Prostate gland (tissue), 2 donors: ENCODE results near the gene MC5R. TPM values are rescaled to one million over a fixed set of nuclear protein-coding genes. Genes with fewer than 3 reads are reported as not detected.

Experiments used
- DNase-seq: peaks from one replicate; pipeline ENCODE4 v3.0.0-alpha.2; 2019; ENCODE audit warnings: low spot score
- H3K27ac ChIP-seq, 2 donors: fragments of 200-600 bp; sonication (generic); 2 replicates each; pipeline ENCODE4 v1.5.1; 2017 to 2019
- H3K27me3 ChIP-seq: fragments of 200-600 bp; sonication (generic); replicated peaks from 2 replicates; pipeline ENCODE4 v1.5.1; 2019; ENCODE audit not compliant: insufficient read depth
- H3K36me3 ChIP-seq, 2 donors: fragments of 200-600 bp; sonication (generic); 1 replicate in 1 of 2; 2 replicates in 1 of 2; pipeline versions ENCODE4 v1.5.1 to v1.8.1; 2017 to 2019
- H3K4me1 ChIP-seq: fragments of 200-600 bp; sonication (generic); replicated peaks from 2 replicates; pipeline ENCODE4 v1.5.1; 2019
- H3K4me3 ChIP-seq, 2 donors: fragments of 200-600 bp; sonication (generic); 2 replicates each; pipeline ENCODE4 v1.5.1; 2017 to 2019
- H3K9me3 ChIP-seq: fragments of 200-600 bp; sonication (generic); 2 replicates; pipeline ENCODE4 v1.5.1; 2017
- POLR2A ChIP-seq: fragments of 450-650 bp; IDR thresholded peaks from one replicate; pipeline ENCODE4 v1.6.1; 2016; ENCODE audit warnings: antibody characterized with exemption, mild to moderate bottlenecking
- POLR2AphosphoS5 ChIP-seq: sonication (generic); formaldehyde crosslinking; IDR thresholded peaks from one replicate; pipeline ENCODE4 v1.6.1; 2017; ENCODE audit warnings: antibody characterized with exemption
- WGBS: methylation state at CpG from one replicate; pipeline ENCODE4 v1.1.5; 2018; 5-methylcytosine and 5-hydroxymethylcytosine counted together
- intact Hi-C: fragments of 100-400 bp; cut with DNase I; formaldehyde crosslinking; loops from one replicate; pipeline ENCODE4 v1.14.2; 2022
- total RNA-seq, 2 donors: library from RNA; depleted of rRNA; stranded (reverse); fragments of >200 nt; gene quantifications; one replicate each; pipeline ENCODE4 v1.1.0, GENCODE V29; 2016
- TF ChIP-seq, protein P1 (sequence below), 4 experiments: fragments of 200-600 bp in 2 of 4; fragments of 450-650 bp in 2 of 4; sonication (generic) in 2 of 4; IDR thresholded peaks; 1 replicate in 3 of 4; 2 replicates in 1 of 4; pipeline ENCODE4 v1.5.1; 2016 to 2019; ENCODE audit warnings: antibody characterized with exemption in 4 of 4, mild to moderate bottlenecking in 2 of 4, moderate library complexity in 2 of 4

Gene MC5R
- total RNA-seq, 2 donors from 2014 or later: not detected

DNA sequence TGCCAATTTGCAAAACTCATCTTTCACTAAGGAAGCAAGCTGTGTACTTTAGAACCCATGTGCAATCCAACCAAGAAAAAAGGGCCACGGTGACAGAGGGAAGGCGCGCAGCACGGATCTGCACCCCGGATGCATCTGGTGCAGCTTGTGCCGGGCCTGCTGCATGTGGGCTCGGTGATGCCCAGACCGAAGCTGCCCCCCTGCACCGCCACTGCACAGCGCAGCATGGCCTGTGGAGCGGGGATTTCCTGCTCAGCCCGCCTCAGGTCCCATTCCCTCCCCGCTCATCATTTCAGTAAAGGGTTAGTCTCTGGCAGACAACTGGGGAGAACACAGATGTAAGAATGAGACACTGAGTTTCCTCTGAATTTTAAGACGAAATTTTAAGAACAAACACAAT is 48.4 kb downstream of the MC5R start:
- H3K9me3 ChIP-seq: no peaks in the 10 kb centered on the region
- DNase-seq: no peak
- no peak overlapping the region for H3K27ac ChIP-seq
- intact Hi-C loops: no loop called here
- TF ChIP-seq, protein P1, sequence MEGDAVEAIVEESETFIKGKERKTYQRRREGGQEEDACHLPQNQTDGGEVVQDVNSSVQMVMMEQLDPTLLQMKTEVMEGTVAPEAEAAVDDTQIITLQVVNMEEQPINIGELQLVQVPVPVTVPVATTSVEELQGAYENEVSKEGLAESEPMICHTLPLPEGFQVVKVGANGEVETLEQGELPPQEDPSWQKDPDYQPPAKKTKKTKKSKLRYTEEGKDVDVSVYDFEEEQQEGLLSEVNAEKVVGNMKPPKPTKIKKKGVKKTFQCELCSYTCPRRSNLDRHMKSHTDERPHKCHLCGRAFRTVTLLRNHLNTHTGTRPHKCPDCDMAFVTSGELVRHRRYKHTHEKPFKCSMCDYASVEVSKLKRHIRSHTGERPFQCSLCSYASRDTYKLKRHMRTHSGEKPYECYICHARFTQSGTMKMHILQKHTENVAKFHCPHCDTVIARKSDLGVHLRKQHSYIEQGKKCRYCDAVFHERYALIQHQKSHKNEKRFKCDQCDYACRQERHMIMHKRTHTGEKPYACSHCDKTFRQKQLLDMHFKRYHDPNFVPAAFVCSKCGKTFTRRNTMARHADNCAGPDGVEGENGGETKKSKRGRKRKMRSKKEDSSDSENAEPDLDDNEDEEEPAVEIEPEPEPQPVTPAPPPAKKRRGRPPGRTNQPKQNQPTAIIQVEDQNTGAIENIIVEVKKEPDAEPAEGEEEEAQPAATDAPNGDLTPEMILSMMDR (IDR thresholded peaks at IDR 0.05): no peak
- TF ChIP-seq POLR2AphosphoS5 (no peak), POLR2A (no peak)
- no peak overlapping the region for H3K4me3 ChIP-seq
- WGBS: 90% methylated on average over 14 of the region's 14 CpGs
- H3K27me3 ChIP-seq: no peaks in the 10 kb centered on the region
- no peaks in the 10 kb centered on the region for H3K36me3 ChIP-seq
- no peaks in the 10 kb centered on the region for H3K4me1 ChIP-seq

DNA sequence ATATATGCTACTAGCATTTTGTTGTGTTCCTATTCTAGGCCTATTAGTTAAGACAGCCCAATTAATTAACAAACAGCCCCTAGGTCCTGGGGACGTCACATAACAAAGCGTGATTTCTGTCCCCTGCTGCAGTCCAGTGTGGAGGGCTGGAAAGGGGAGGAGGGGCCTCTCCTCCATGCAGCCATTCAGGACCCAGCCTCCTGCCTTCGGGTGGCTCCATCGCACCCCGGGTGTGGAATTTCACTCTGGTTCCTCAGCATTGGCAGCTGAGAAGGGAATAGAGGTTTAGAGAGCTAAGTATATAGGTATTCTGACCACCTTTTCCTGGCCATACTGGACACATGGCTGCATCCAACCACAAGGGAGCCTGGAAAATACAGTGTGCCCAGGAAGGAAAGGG is 49.0 kb downstream of the MC5R start:
- 82% methylated on average over 5 of the region's 5 CpGs for WGBS
- no peaks in the 10 kb centered on the region for H3K4me1 ChIP-seq
- no peaks in the 10 kb centered on the region for H3K36me3 ChIP-seq
- no peaks in the 10 kb centered on the region for H3K27me3 ChIP-seq
- H3K9me3 ChIP-seq: no peaks in the 10 kb centered on the region
- intact Hi-C loops: no loop called here
- no peak for TF ChIP-seq POLR2A
- TF ChIP-seq, protein P1 (IDR thresholded peaks at IDR 0.05): no peak
- no peak for TF ChIP-seq POLR2AphosphoS5
- no peak for DNase-seq
- no peak overlapping the region for H3K27ac ChIP-seq
- H3K4me3 ChIP-seq: no peak overlapping the region

DNA sequence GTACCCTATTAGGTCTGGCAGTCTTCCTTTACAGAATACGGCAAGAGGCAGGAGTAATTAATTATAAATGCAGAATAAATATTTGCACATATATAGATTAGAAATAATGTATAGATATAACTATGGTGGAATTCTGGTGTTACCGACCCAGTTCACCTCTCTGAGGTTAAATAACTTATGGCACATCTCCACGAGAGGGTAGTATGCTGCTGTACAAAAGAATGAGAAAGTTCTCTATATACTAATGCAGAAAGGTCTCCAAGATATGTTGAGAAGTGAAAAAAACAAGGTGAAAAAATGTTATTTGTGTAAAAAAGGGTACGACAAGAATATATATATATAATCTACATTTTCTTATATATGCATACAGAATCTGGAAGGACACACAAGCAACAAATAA is 50.6 kb downstream of the MC5R start:
- H3K4me3 ChIP-seq: no peak overlapping the region
- DNase-seq: no peak
- H3K27me3 ChIP-seq: no peaks in the 10 kb centered on the region
- no peaks in the 10 kb centered on the region for H3K36me3 ChIP-seq
- 84% methylated on average over 4 of the region's 4 CpGs for WGBS
- intact Hi-C loops: no loop called here
- no peak for TF ChIP-seq POLR2A
- TF ChIP-seq POLR2AphosphoS5: no peak
- TF ChIP-seq, protein P1 (IDR thresholded peaks at IDR 0.05): no peak
- H3K4me1 ChIP-seq: no peaks in the 10 kb centered on the region
- H3K9me3 ChIP-seq: no peaks in the 10 kb centered on the region
- no peak overlapping the region for H3K27ac ChIP-seq

Other genes with a start within 250 kb of the MC5R start
- 10 to 100 TPM; 10.3 to 12.4 TPM for gene FAM210A, start 97.6 kb upstream of the MC5R start, total RNA-seq
- gene RNMT, start 97.5 kb upstream of the MC5R start, total RNA-seq: 10 to 100 TPM; 22.4 to 28.9 TPM
- not detected for gene MC2R, start 91.4 kb downstream of the MC5R start, total RNA-seq